ENCODE results near the gene GFM1. TPM values are rescaled to one million over a fixed set of nuclear protein-coding genes. Genes with fewer than 3 reads are reported as not detected.

The GFM1 gene
- total and polyA plus RNA-seq, 2 donors (not counting 3 experiments of a cell fraction or from before 2014, with no cell fraction given), result 14.9 to 68.6 TPM

DNA sequence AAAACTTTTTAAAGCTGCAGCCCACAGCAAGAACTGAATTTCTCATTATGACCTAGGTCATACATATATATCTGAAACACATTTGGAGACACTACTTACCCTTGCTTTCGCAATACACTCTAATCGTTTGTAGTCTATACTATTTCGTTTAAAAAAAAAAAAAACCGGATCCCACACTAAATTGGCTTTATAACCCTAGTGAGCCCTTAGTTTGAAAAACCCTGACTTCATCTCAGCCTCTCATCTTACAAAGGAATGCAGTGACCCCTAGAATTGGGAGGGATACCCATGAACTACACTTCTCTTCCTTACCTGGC, 83.7 kb downstream of the GFM1 start:
- Histone ChIP-seq H3K4me1 (ENCODE audit: control insufficient read depth, extremely low read depth, insufficient read depth, low read length) (peaks cover 35% of the 10 kb centered on the region), H3K9me3 (replicated peaks; ENCODE audit: control insufficient read depth, insufficient read depth, low read length) (no peaks in the 10 kb centered on the region), H3K36me3 (ENCODE audit: control insufficient read depth in 2 of 2, extremely low read depth in 1 of 2, insufficient read depth in 2 of 2, low read length in 2 of 2) (no peaks in the 10 kb centered on the region), H3K9me1 (replicated peaks; ENCODE audit: control insufficient read depth, extremely low read depth, insufficient read depth, low read length) (no peaks in the 10 kb centered on the region), H3K79me2 (ENCODE audit: control insufficient read depth, insufficient read depth, low read length) (no peaks in the 10 kb centered on the region), H4K20me1 (replicated peaks; ENCODE audit: control insufficient read depth, extremely low read depth, insufficient read depth, low read length) (no peaks in the 10 kb centered on the region), H2AFZ (ENCODE audit: low read depth, low read length) (no peak overlapping the region), H3K27ac (ENCODE audit: insufficient read depth, low read depth, low read length) (no peak overlapping the region), H3K9ac (replicated peaks; ENCODE audit: extremely low read depth, insufficient read depth, low read length) (no peak overlapping the region), H3K4me2 (ENCODE audit: insufficient read depth, low read length) (peak overlapping the region; percentile 61), H3K4me3 (replicated peaks in 1 of 3; ENCODE audit: insufficient read depth in 1 of 3, low read depth in 1 of 3, low read length in 3 of 3) (no peak overlapping the region), H3K27me3 (ENCODE audit: control insufficient read depth in 2 of 2, insufficient read depth in 2 of 2, low read length in 2 of 2) (no peaks in the 10 kb centered on the region)
- dilution Hi-C loops (cut with MboI; ENCODE audit: extremely low pct_ligation_motif_present, low sequenced_read_pairs) (no loop called here), intact Hi-C loops (cut with micrococcal nuclease) (loop anchor here (2.0 to 5.0 kb wide), 2 partner anchors 189 to 524 kb away; no protein-coding TSS in a partner anchor)
- POLR2A ChIA-PET, result interaction anchor here (0.7 to 1.4 kb wide), 3 partner anchors 11 to 28 kb away, joined by 3 to 9 read pairs (median 3); no protein-coding TSS in a partner anchor
- BruUV-seq (replicated peaks), result no TSS peak
- FAIRE-seq (no peak), DNase-seq (ENCODE audit: low read depth, low spot score) (no peak)
- CTCF ChIA-PET, result interaction anchor here (0.7 to 5.1 kb wide), 42 partner anchors 9 to 1122 kb away, joined by 3 to 131 read pairs (median 10); partner anchors contain the start of genes GFM1, LXN, MFSD1 and MLF1
- TF ChIP-seq GATA2 (IDR thresholded peaks at IDR 0.05; ENCODE audit: insufficient read depth, insufficient read length, low read depth, low read length) (no peak), FOS (IDR thresholded peaks at IDR 0.05; ENCODE audit: borderline replicate concordance, insufficient read depth, low read length) (no peak), JUN (IDR thresholded peaks at IDR 0.05; ENCODE audit: borderline replicate concordance, insufficient read depth, insufficient read length, low read depth) (no peak), POLR2AphosphoS5 (IDR thresholded peaks at IDR 0.05; ENCODE audit: insufficient read depth, low read depth, low read length) (no peak), POLR2A (IDR thresholded peaks at IDR 0.05; ENCODE audit: low read depth, low read length) (no peak), EZH2 (IDR thresholded peaks at IDR 0.05; ENCODE audit: borderline replicate concordance, low read depth, low read length, severe bottlenecking) (no peak)
- TF ChIP-seq, protein P1, sequence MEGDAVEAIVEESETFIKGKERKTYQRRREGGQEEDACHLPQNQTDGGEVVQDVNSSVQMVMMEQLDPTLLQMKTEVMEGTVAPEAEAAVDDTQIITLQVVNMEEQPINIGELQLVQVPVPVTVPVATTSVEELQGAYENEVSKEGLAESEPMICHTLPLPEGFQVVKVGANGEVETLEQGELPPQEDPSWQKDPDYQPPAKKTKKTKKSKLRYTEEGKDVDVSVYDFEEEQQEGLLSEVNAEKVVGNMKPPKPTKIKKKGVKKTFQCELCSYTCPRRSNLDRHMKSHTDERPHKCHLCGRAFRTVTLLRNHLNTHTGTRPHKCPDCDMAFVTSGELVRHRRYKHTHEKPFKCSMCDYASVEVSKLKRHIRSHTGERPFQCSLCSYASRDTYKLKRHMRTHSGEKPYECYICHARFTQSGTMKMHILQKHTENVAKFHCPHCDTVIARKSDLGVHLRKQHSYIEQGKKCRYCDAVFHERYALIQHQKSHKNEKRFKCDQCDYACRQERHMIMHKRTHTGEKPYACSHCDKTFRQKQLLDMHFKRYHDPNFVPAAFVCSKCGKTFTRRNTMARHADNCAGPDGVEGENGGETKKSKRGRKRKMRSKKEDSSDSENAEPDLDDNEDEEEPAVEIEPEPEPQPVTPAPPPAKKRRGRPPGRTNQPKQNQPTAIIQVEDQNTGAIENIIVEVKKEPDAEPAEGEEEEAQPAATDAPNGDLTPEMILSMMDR (IDR thresholded peaks at IDR 0.05; ENCODE audit: extremely low read depth in 1 of 2, insufficient read depth in 1 of 2, low read depth in 1 of 2, low read length in 2 of 2), result no peak
- TF ChIP-seq, protein P2, sequence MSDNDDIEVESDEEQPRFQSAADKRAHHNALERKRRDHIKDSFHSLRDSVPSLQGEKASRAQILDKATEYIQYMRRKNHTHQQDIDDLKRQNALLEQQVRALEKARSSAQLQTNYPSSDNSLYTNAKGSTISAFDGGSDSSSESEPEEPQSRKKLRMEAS (IDR thresholded peaks at IDR 0.05; ENCODE audit: insufficient read depth, insufficient read length), result no peak

All from endothelial cell of umbilical vein (primary cell).